Neural progenitor cell (in vitro differentiated cells): ENCODE data around the gene PLAAT4. TPM values are rescaled to one million over a fixed set of nuclear protein-coding genes. Genes with fewer than 3 reads are reported as not detected.

Source experiments
- DNase-seq: peaks from one replicate; pipeline ENCODE4 v3.0.0-alpha.2; 2016; ENCODE audit warnings: low spot score
- H2AFZ ChIP-seq: fragments of 200-600 bp; sonication (generic); replicated peaks from 2 replicates; pipeline ENCODE4 v1.6.1; 2016; ENCODE audit warnings: antibody characterized with exemption
- H3F3A ChIP-seq: fragments of 200-600 bp; sonication (generic); 2 replicates; pipeline ENCODE4 v1.6.1; 2016; ENCODE audit warnings: antibody characterized with exemption, low read depth
- H3K27ac ChIP-seq: fragments of 200-600 bp; sonication (generic); 2 replicates; pipeline ENCODE4 v1.5.1; 2016; ENCODE audit warnings: mild to moderate bottlenecking
- H3K27me3 ChIP-seq: fragments of 200-600 bp; sonication (generic); 2 replicates; pipeline ENCODE4 v1.6.1; 2016; ENCODE audit warnings: mild to moderate bottlenecking, moderate library complexity
- H3K36me3 ChIP-seq: fragments of 200-600 bp; sonication (generic); 2 replicates; pipeline ENCODE4 v1.5.1; 2016
- H3K4me1 ChIP-seq: fragments of 200-600 bp; sonication (generic); 2 replicates; pipeline ENCODE4 v1.6.1; 2016; ENCODE audit warnings: mixed run types
- H3K4me2 ChIP-seq: fragments of 200-600 bp; sonication (generic); 2 replicates; pipeline ENCODE4 v1.6.1; 2016
- H3K4me3 ChIP-seq: fragments of 200-600 bp; sonication (generic); 2 replicates; pipeline ENCODE4 v1.5.1; 2016
- H3K79me2 ChIP-seq: fragments of 200-600 bp; sonication (generic); 2 replicates; pipeline ENCODE4 v1.6.1; 2016; ENCODE audit warnings: low read depth
- H3K9ac ChIP-seq: fragments of 200-600 bp; sonication (generic); 2 replicates; pipeline ENCODE4 v1.6.1; 2016
- H3K9me3 ChIP-seq: fragments of 200-600 bp; sonication (generic); 2 replicates; pipeline ENCODE4 v1.5.1; 2016; ENCODE audit warnings: low read depth
- H4K20me1 ChIP-seq: fragments of 200-600 bp; sonication (generic); 2 replicates; pipeline ENCODE4 v1.6.1; 2016; ENCODE audit warnings: low read depth
- H3K27ac Mint-ChIP-seq: 3 replicates; pipeline ENCODE4 v1.8.0; 2021; ENCODE audit warnings: mixed read lengths
- H3K27me3 Mint-ChIP-seq: 2 replicates; pipeline ENCODE4 v1.8.0; 2022; ENCODE audit warnings: low read depth, mild to moderate bottlenecking, inconsistent platforms, moderate library complexity, mixed read lengths; ENCODE audit not compliant: insufficient read depth
- H3K36me3 Mint-ChIP-seq: 3 replicates; pipeline ENCODE4 v1.8.0; 2021; ENCODE audit warnings: mixed read lengths
- H3K4me1 Mint-ChIP-seq: 3 replicates; pipeline ENCODE4 v1.8.0; 2021; ENCODE audit warnings: mixed read lengths
- H3K4me3 Mint-ChIP-seq: 3 replicates; pipeline ENCODE4 v1.8.0; 2021; ENCODE audit warnings: mild to moderate bottlenecking, moderate library complexity, mixed read lengths
- H3K9me3 Mint-ChIP-seq: 3 replicates; pipeline ENCODE4 v1.8.0; 2020; ENCODE audit warnings: mixed read lengths
- EZH2 ChIP-seq: fragments of 200-600 bp; sonication (generic); IDR thresholded peaks from 2 replicates; pipeline ENCODE4 v1.6.1; 2017; ENCODE audit warnings: antibody characterized with exemption, mild to moderate bottlenecking, moderate library complexity
- EZH2phosphoT487 ChIP-seq: fragments of 200-600 bp; sonication (generic); IDR thresholded peaks from 2 replicates; pipeline ENCODE4 v1.6.1; 2017; ENCODE audit warnings: antibody characterized with exemption
- total RNA-seq: library from RNA; depleted of rRNA; stranded (reverse); fragments of >200 nt; gene quantifications from 2 replicates; pipeline ENCODE4 v1.2.3, GENCODE V29; 2015; ENCODE audit warnings: low replicate concordance
- TF ChIP-seq, protein P1 (sequence below): fragments of 200-600 bp; sonication (generic); IDR thresholded peaks from 2 replicates; pipeline ENCODE4 v1.5.1; 2017; ENCODE audit warnings: antibody characterized with exemption, mild to moderate bottlenecking

PLAAT4 gene
- total RNA-seq, 1 donor from 2014 or later, result not detected

DNA sequence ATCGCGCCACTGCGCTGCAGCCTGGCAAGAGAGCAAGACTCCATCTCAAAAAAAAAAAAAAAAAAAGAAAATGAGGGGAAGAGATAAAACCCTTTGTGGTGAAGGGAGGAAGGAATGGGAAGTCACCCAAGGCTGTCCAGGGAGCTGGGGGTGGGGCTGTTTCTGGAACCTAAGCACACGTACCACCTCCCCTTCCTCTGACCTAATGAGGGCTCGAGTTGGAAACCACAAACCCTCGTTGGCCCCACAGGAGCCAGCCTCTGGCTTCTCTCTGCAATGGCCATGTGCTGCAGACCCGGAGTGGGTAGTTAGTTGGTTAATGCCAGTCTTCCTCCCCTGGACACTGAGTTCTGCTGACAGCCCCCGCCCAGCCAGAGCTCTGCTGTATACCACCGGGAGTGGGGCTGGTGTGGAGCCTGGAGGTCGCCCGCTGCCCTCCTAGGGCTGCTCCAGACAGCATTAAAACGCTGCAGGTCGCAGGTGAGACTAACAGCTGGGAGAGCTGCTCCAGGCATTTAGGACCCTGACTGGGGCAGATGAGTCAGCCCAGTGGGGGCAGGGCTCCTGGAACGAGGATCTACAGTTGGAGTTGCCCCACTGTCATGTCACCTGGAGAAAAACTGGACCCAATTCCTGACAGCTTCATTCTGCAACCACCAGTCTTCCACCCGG is 30.6 kb upstream of the PLAAT4 start, which contains the start of gene LGALS12:
Gene LGALS12 (plus strand): TSS at position 228 of the 672 bp plus-strand sequence. CDS start 375 bp downstream, at position 603.
- Mint-ChIP-seq H3K36me3 (no peaks in the 10 kb centered on the region), H3K9me3 (no peaks in the 10 kb centered on the region), H3K27ac (no peak within 1 kb of the TSS), H3K4me1 (peaks cover 4% of the 10 kb centered on the region), H3K27me3 (peaks cover 7% of the 10 kb centered on the region), H3K4me3 (no peak within 1 kb of the TSS)
- no peaks in the 10 kb centered on the region for H3F3A ChIP-seq
- no peak within 1 kb of the TSS for H3K4me3 ChIP-seq
- H3K9me3 ChIP-seq, result no peaks in the 10 kb centered on the region
- no peaks in the 10 kb centered on the region for H4K20me1 ChIP-seq
- H3K4me2 ChIP-seq, result no peak within 1 kb of the TSS
- H2AFZ ChIP-seq, result no peak within 1 kb of the TSS
- no peaks in the 10 kb centered on the region for H3K79me2 ChIP-seq
- no peak within 1 kb of the TSS for H3K9ac ChIP-seq
- H3K4me1 ChIP-seq, result peaks cover 16% of the 10 kb centered on the region
- no peak for DNase-seq
- no peaks in the 10 kb centered on the region for H3K36me3 ChIP-seq
- H3K27ac ChIP-seq, result no peak within 1 kb of the TSS
- H3K27me3 ChIP-seq, result no peaks in the 10 kb centered on the region
- TF ChIP-seq EZH2, result no peak
- TF ChIP-seq, protein P1, sequence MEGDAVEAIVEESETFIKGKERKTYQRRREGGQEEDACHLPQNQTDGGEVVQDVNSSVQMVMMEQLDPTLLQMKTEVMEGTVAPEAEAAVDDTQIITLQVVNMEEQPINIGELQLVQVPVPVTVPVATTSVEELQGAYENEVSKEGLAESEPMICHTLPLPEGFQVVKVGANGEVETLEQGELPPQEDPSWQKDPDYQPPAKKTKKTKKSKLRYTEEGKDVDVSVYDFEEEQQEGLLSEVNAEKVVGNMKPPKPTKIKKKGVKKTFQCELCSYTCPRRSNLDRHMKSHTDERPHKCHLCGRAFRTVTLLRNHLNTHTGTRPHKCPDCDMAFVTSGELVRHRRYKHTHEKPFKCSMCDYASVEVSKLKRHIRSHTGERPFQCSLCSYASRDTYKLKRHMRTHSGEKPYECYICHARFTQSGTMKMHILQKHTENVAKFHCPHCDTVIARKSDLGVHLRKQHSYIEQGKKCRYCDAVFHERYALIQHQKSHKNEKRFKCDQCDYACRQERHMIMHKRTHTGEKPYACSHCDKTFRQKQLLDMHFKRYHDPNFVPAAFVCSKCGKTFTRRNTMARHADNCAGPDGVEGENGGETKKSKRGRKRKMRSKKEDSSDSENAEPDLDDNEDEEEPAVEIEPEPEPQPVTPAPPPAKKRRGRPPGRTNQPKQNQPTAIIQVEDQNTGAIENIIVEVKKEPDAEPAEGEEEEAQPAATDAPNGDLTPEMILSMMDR, result no peak
- no peak for TF ChIP-seq EZH2phosphoT487

DNA sequence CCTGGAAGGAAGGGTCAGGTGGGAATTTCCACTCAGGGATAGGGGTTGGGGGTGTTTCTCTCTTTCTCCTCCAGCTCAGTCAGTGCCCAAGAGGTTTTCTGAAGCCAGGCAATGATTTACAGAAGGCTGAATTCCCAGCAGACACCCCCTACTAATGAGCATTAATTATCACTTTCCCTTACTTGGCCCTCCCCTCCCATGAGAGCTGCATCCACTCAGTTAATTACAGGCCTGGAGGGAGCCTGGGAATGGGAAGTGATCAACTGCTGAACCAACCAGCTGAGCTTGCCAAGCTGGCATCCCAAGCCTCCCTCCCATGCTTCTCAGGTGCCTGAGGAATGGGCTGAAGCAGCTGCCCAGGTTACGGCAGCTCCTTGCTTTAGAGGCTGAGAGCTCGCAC is 29.7 kb upstream of the PLAAT4 start:
- peak overlapping the region; percentile 33 for H3K27ac Mint-ChIP-seq

DNA sequence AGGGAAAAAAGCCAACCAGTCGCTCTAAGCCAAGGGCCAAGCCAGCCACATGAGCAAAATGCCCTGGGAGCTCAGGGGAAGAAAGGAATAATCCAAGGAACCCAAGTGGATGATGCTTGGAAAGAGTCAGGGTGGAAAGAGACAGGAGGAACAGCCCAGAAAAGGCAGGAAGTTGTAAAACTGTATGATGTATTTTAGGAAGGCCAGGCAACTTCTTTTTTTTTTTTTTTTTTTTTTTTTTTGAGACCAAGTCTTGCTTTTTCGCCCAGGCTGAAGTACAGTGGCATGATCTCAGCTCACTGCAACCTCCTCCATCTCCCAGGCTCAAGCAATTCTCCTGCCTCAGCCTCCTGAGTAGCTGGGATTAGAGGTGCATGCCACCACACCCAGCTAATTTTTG is 29.1 kb upstream of the PLAAT4 start:
- no peak overlapping the region for H3K9ac ChIP-seq
- no peaks in the 10 kb centered on the region for H3F3A ChIP-seq
- TF ChIP-seq EZH2phosphoT487 (no peak), EZH2 (no peak)
- TF ChIP-seq, protein P1, result no peak
- H2AFZ ChIP-seq, result no peak overlapping the region
- H3K27ac Mint-ChIP-seq, result no peak overlapping the region
- peaks cover 8% of the 10 kb centered on the region for H3K4me1 ChIP-seq
- H3K4me3 ChIP-seq, result no peak overlapping the region
- H3K27me3 ChIP-seq, result no peaks in the 10 kb centered on the region
- H3K9me3 ChIP-seq, result no peaks in the 10 kb centered on the region
- H3K4me2 ChIP-seq, result no peak overlapping the region
- H3K27me3 Mint-ChIP-seq, result peaks cover 7% of the 10 kb centered on the region
- H3K9me3 Mint-ChIP-seq, result no peaks in the 10 kb centered on the region
- H3K36me3 ChIP-seq, result no peaks in the 10 kb centered on the region
- no peaks in the 10 kb centered on the region for H4K20me1 ChIP-seq
- no peak overlapping the region for H3K27ac ChIP-seq
- no peaks in the 10 kb centered on the region for H3K79me2 ChIP-seq
- no peaks in the 10 kb centered on the region for H3K36me3 Mint-ChIP-seq
- H3K4me1 Mint-ChIP-seq, result peaks cover 8% of the 10 kb centered on the region
- DNase-seq, result no peak
- H3K4me3 Mint-ChIP-seq, result no peak overlapping the region

More for the DNA sequence above, 29.7 kb upstream of the PLAAT4 start:
- no peak for DNase-seq
- Histone ChIP-seq H3K36me3 (no peaks in the 10 kb centered on the region), H3K4me1 (peaks cover 12% of the 10 kb centered on the region), H2AFZ (no peak overlapping the region), H3K9me3 (no peaks in the 10 kb centered on the region), H3F3A (no peaks in the 10 kb centered on the region), H3K4me3 (no peak overlapping the region), H3K4me2 (no peak overlapping the region), H3K27me3 (no peaks in the 10 kb centered on the region), H3K9ac (no peak overlapping the region), H3K79me2 (no peaks in the 10 kb centered on the region), H4K20me1 (no peaks in the 10 kb centered on the region), H3K27ac (no peak overlapping the region)
- Mint-ChIP-seq H3K9me3 (no peaks in the 10 kb centered on the region), H3K4me1 (peaks cover 9% of the 10 kb centered on the region), H3K27me3 (peaks cover 7% of the 10 kb centered on the region), H3K36me3 (no peaks in the 10 kb centered on the region), H3K4me3 (no peak overlapping the region)
- TF ChIP-seq, protein P1, result no peak
- TF ChIP-seq EZH2phosphoT487, result no peak
- TF ChIP-seq EZH2, result no peak
